GM12878 (cell line): ENCODE measurements around the gene SPDYA.

ENCODE experiments used
- CTCF ChIP-seq, 3 experiments: IDR thresholded peaks in 2 of 3; conservative IDR thresholded peaks in 1 of 3; 2 replicates each; pipeline ENCODE4 v1.5.1; 2011; ENCODE audit warnings: low read depth in 3 of 3, low read length in 3 of 3, mild to moderate bottlenecking in 3 of 3, control low read depth in 2 of 3, moderate library complexity in 2 of 3, inconsistent platforms in 1 of 3, mixed read lengths in 1 of 3; ENCODE audit not compliant: control insufficient read depth in 2 of 3, insufficient read depth in 1 of 3; ENCODE audit errors: extremely low read depth in 1 of 3
- POLR2AphosphoS5 ChIP-seq: IDR thresholded peaks from 2 replicates; pipeline ENCODE4 v1.6.1; 2011; ENCODE audit warnings: mild to moderate bottlenecking, low read length, inconsistent platforms

GRCh38 chr2:28842042-28842441, 31.4 kb downstream of the SPDYA start:
- TF ChIP-seq POLR2AphosphoS5 (no peak), CTCF (IDR thresholded peaks at IDR 0.05 in 2 of 3, conservative IDR thresholded peaks at IDR 0.05 in 1 of 3; ENCODE audit: control insufficient read depth in 2 of 3, extremely low read depth in 1 of 3, insufficient read depth in 1 of 3, low read depth in 3 of 3, low read length in 3 of 3) (no peak)
